ENCODE data around the gene PAF1. TPM values are rescaled to one million over a fixed set of nuclear protein-coding genes. Genes with fewer than 3 reads are reported as not detected.

The PAF1 gene
- total and polyA plus RNA-seq, 2 donors (not counting 3 experiments of a cell fraction or from before 2014, with no cell fraction given): 55.1 to 90.8 TPM

GRCh38 chr19:39424934-39425333 lies 34.0 kb upstream of the PAF1 start:
- H3K9me3 ChIP-seq (replicated peaks; ENCODE audit: control insufficient read depth, insufficient read depth, low read length): no peaks in the 10 kb centered on the region
- BruUV-seq (replicated peaks): no TSS peak
- intact Hi-C loops (cut with micrococcal nuclease) (no loop called here), dilution Hi-C loops (cut with MboI; ENCODE audit: extremely low pct_ligation_motif_present, low sequenced_read_pairs) (no loop called here)
- H3K4me1 ChIP-seq (ENCODE audit: control insufficient read depth, extremely low read depth, insufficient read depth, low read length): peaks cover 8% of the 10 kb centered on the region
- H4K20me1 ChIP-seq (replicated peaks; ENCODE audit: control insufficient read depth, extremely low read depth, insufficient read depth, low read length): no peaks in the 10 kb centered on the region
- no peaks in the 10 kb centered on the region for H3K9me1 ChIP-seq (replicated peaks; ENCODE audit: control insufficient read depth, extremely low read depth, insufficient read depth, low read length)
- CTCF ChIA-PET: no interaction called here
- no peak for DNase-seq (ENCODE audit: low read depth, low spot score)
- H3K27me3 ChIP-seq (ENCODE audit: control insufficient read depth in 2 of 2, insufficient read depth in 2 of 2, low read length in 2 of 2): no peaks in the 10 kb centered on the region
- TF ChIP-seq EZH2 (IDR thresholded peaks at IDR 0.05; ENCODE audit: borderline replicate concordance, low read depth, low read length, severe bottlenecking): no peak
- H3K79me2 ChIP-seq (ENCODE audit: control insufficient read depth, insufficient read depth, low read length): no peaks in the 10 kb centered on the region
- no peak overlapping the region for H2AFZ ChIP-seq (ENCODE audit: low read depth, low read length)
- H3K9ac ChIP-seq (replicated peaks; ENCODE audit: extremely low read depth, insufficient read depth, low read length): no peak overlapping the region
- peaks cover 11 to 31% of the 10 kb centered on the region in 2 experiments for H3K36me3 ChIP-seq (ENCODE audit: control insufficient read depth in 2 of 2, extremely low read depth in 1 of 2, insufficient read depth in 2 of 2, low read length in 2 of 2)
- H3K27ac ChIP-seq (ENCODE audit: insufficient read depth, low read depth, low read length): no peak overlapping the region
- POLR2A ChIA-PET: interaction anchor here (2.2 kb wide), 1 partner anchor 11 kb away, joined by 9 read pairs; the partner anchor contains the start of gene RPS16
- H3K4me3 ChIP-seq (replicated peaks in 1 of 3; ENCODE audit: insufficient read depth in 1 of 3, low read depth in 1 of 3, low read length in 3 of 3): no peak overlapping the region
- H3K4me2 ChIP-seq (ENCODE audit: insufficient read depth, low read length): no peak overlapping the region
- FAIRE-seq: no peak

- FAIRE-seq: no peak
- POLR2A ChIA-PET: interaction anchor here (2.2 kb wide), 1 partner anchor 12 kb away, joined by 9 read pairs; the partner anchor contains the start of gene RPS16
Observed at GRCh38 chr19:39423258-39424086, 32.6 kb upstream of the PAF1 start.

More at GRCh38 chr19:39423258-39424086, 32.6 kb upstream of the PAF1 start:
- H3K4me3 ChIP-seq (replicated peaks in 1 of 3; ENCODE audit: insufficient read depth in 1 of 3, low read depth in 1 of 3, low read length in 3 of 3): no peak overlapping the region
- no peak overlapping the region for H3K27ac ChIP-seq (ENCODE audit: insufficient read depth, low read depth, low read length)
- peaks cover 4% of the 10 kb centered on the region for H3K4me1 ChIP-seq (ENCODE audit: control insufficient read depth, extremely low read depth, insufficient read depth, low read length)
- H3K36me3 ChIP-seq (ENCODE audit: control insufficient read depth in 2 of 2, extremely low read depth in 1 of 2, insufficient read depth in 2 of 2, low read length in 2 of 2): peaks cover 11 to 38% of the 10 kb centered on the region in 2 experiments
- DNase-seq (ENCODE audit: low read depth, low spot score): no peak
- no peaks in the 10 kb centered on the region for H3K9me1 ChIP-seq (replicated peaks; ENCODE audit: control insufficient read depth, extremely low read depth, insufficient read depth, low read length)
- H2AFZ ChIP-seq (ENCODE audit: low read depth, low read length): no peak overlapping the region
- no peak overlapping the region for H3K9ac ChIP-seq (replicated peaks; ENCODE audit: extremely low read depth, insufficient read depth, low read length)
- dilution Hi-C loops (cut with MboI; ENCODE audit: extremely low pct_ligation_motif_present, low sequenced_read_pairs): no loop called here
- no TSS peak for BruUV-seq (replicated peaks)
- H3K9me3 ChIP-seq (replicated peaks; ENCODE audit: control insufficient read depth, insufficient read depth, low read length): no peaks in the 10 kb centered on the region
- intact Hi-C loops (cut with micrococcal nuclease): no loop called here
- CTCF ChIA-PET: interaction anchor here (1.2 kb wide), 1 partner anchor 10 kb away, joined by 4 read pairs; no protein-coding TSS in a partner anchor
- H4K20me1 ChIP-seq (replicated peaks; ENCODE audit: control insufficient read depth, extremely low read depth, insufficient read depth, low read length): no peaks in the 10 kb centered on the region
- TF ChIP-seq JUN (IDR thresholded peaks at IDR 0.05; ENCODE audit: borderline replicate concordance, insufficient read depth, insufficient read length, low read depth) (no peak), MYC (IDR thresholded peaks at IDR 0.05; ENCODE audit: low read depth, low read length) (no peak), GATA2 (IDR thresholded peaks at IDR 0.05; ENCODE audit: insufficient read depth, insufficient read length, low read depth, low read length) (no peak), POLR2A (IDR thresholded peaks at IDR 0.05; ENCODE audit: low read depth, low read length) (no peak), CTCF (IDR thresholded peaks at IDR 0.05; ENCODE audit: extremely low read depth in 1 of 2, insufficient read depth in 1 of 2, low read depth in 1 of 2, low read length in 2 of 2) (no peak), FOS (IDR thresholded peaks at IDR 0.05; ENCODE audit: borderline replicate concordance, insufficient read depth, low read length) (no peak), POLR2AphosphoS5 (IDR thresholded peaks at IDR 0.05; ENCODE audit: insufficient read depth, low read depth, low read length) (no peak), MAX (IDR thresholded peaks at IDR 0.05; ENCODE audit: insufficient read depth, insufficient read length) (no peak), EZH2 (IDR thresholded peaks at IDR 0.05; ENCODE audit: borderline replicate concordance, low read depth, low read length, severe bottlenecking) (no peak)
- no peak overlapping the region for H3K4me2 ChIP-seq (ENCODE audit: insufficient read depth, low read length)
- H3K27me3 ChIP-seq (ENCODE audit: control insufficient read depth in 2 of 2, insufficient read depth in 2 of 2, low read length in 2 of 2): no peaks in the 10 kb centered on the region
- H3K79me2 ChIP-seq (ENCODE audit: control insufficient read depth, insufficient read depth, low read length): no peaks in the 10 kb centered on the region

All from endothelial cell of umbilical vein (primary cell).